BLaER1 treated with 17β-estradiol and CSF1 and Interleukin-3, amounts not matched to agents 10 nM and 100 nM (cell line): Measurements from ENCODE around the gene ENAH.

Source experiments
- H3K27ac ChIP-seq, 11 experiments: shearing (Covaris generic); formaldehyde crosslinking; 2 replicates each; pipeline ENCODE4 v1.8.1; 2022
- H3K27me3 ChIP-seq, 11 experiments: shearing (Covaris generic); formaldehyde crosslinking; 2 replicates each; pipeline ENCODE4 v1.8.1; 2022
- H3K36me3 ChIP-seq, 11 experiments: shearing (Covaris generic); formaldehyde crosslinking; 2 replicates each; pipeline ENCODE4 v1.8.1; 2022
- H3K4me1 ChIP-seq, 10 experiments: shearing (Covaris generic); formaldehyde crosslinking; 2 replicates each; pipeline ENCODE4 v1.8.1; 2022
- H3K4me2 ChIP-seq, 11 experiments: shearing (Covaris generic); formaldehyde crosslinking; 2 replicates each; pipeline ENCODE4 v1.8.1; 2022
- H3K4me3 ChIP-seq, 10 experiments: shearing (Covaris generic); formaldehyde crosslinking; 2 replicates each; pipeline ENCODE4 v1.8.1; 2022
- H3K9ac ChIP-seq, 11 experiments: shearing (Covaris generic); formaldehyde crosslinking; 2 replicates each; pipeline ENCODE4 v1.8.1; 2022
- H3K9me3 ChIP-seq, 11 experiments: shearing (Covaris generic); formaldehyde crosslinking; replicated peaks in 1 of 11; 2 replicates each; pipeline ENCODE4 v1.8.1; 2022
- H4K20me1 ChIP-seq, 11 experiments: shearing (Covaris generic); formaldehyde crosslinking; 2 replicates each; pipeline ENCODE4 v1.8.1; 2022
- Cebpa-rat ChIP-seq, 11 experiments: shearing (Covaris generic); IDR thresholded peaks; 2 replicates each; pipeline ENCODE4 v1.8.1; 2022

ENAH gene

GRCh38 chr1:225556694-225557093, 96.2 kb downstream of the ENAH start:
- H3K4me3 ChIP-seq, result no peak overlapping the region
- no peak overlapping the region for H3K9ac ChIP-seq
- no peak overlapping the region for H3K27ac ChIP-seq
- no peaks in the 10 kb centered on the region for H4K20me1 ChIP-seq
- no peak overlapping the region for H3K4me2 ChIP-seq
- H3K27me3 ChIP-seq, result no peaks in the 10 kb centered on the region
- peaks cover 0 to 10% (median 0%) of the 10 kb centered on the region in 10 experiments; a peak in 5 of 20 replicates for H3K4me1 ChIP-seq
- H3K36me3 ChIP-seq, result peaks cover 0 to 47% (median 30%) of the 10 kb centered on the region in 11 experiments; a peak in 17 of 22 replicates
- no peak for TF ChIP-seq Cebpa-rat (IDR thresholded peaks at IDR 0.05)
- H3K9me3 ChIP-seq, result peaks cover 4 to 26% (median 14%) of the 10 kb centered on the region in 11 experiments; a peak in 16 of 22 replicates

GRCh38 chr1:225555821-225556220, 97.1 kb downstream of the ENAH start:
- Histone ChIP-seq H4K20me1 (no peaks in the 10 kb centered on the region), H3K4me3 (no peak overlapping the region), H3K4me1 (peaks cover 0 to 10% (median 0%) of the 10 kb centered on the region in 10 experiments; a peak in 5 of 20 replicates), H3K36me3 (peaks cover 0 to 39% (median 24%) of the 10 kb centered on the region in 11 experiments; a peak in 16 of 22 replicates), H3K9ac (no peak overlapping the region), H3K4me2 (no peak overlapping the region), H3K27ac (no peak overlapping the region), H3K9me3 (peaks cover 4 to 26% (median 14%) of the 10 kb centered on the region in 11 experiments; a peak in 16 of 22 replicates), H3K27me3 (no peaks in the 10 kb centered on the region)
- no peak for TF ChIP-seq Cebpa-rat (IDR thresholded peaks at IDR 0.05)

GRCh38 chr1:225554216-225554812, 98.6 kb downstream of the ENAH start:
- H4K20me1 ChIP-seq, result no peaks in the 10 kb centered on the region
- H3K27me3 ChIP-seq, result no peaks in the 10 kb centered on the region
- no peak overlapping the region for H3K27ac ChIP-seq
- peaks cover 4 to 19% (median 14%) of the 10 kb centered on the region in 11 experiments; a peak in 16 of 22 replicates for H3K9me3 ChIP-seq
- peaks cover 0 to 3% (median 0%) of the 10 kb centered on the region in 10 experiments; a peak in 5 of 20 replicates for H3K4me1 ChIP-seq
- H3K4me2 ChIP-seq, result no peak overlapping the region
- no peak overlapping the region for H3K4me3 ChIP-seq
- H3K9ac ChIP-seq, result no peak overlapping the region
- H3K36me3 ChIP-seq, result peaks cover 0 to 24% (median 10%) of the 10 kb centered on the region in 11 experiments; a peak in 11 of 22 replicates
- TF ChIP-seq Cebpa-rat (IDR thresholded peaks at IDR 0.05), result no peak

GRCh38 chr1:225549821-225550220, 103.1 kb downstream of the ENAH start:
- no peaks in the 10 kb centered on the region for H3K27me3 ChIP-seq
- H3K4me2 ChIP-seq, result no peak overlapping the region
- H3K9ac ChIP-seq, result no peak overlapping the region
- no peaks in the 10 kb centered on the region for H3K4me1 ChIP-seq
- H3K4me3 ChIP-seq, result no peak overlapping the region
- H4K20me1 ChIP-seq, result no peaks in the 10 kb centered on the region
- TF ChIP-seq Cebpa-rat (IDR thresholded peaks at IDR 0.05), result no peak
- no peak overlapping the region for H3K27ac ChIP-seq
- H3K36me3 ChIP-seq, result peaks cover 0 to 13% (median 0%) of the 10 kb centered on the region in 11 experiments; a peak in 2 of 22 replicates
- no peaks in the 10 kb centered on the region for H3K9me3 ChIP-seq

- H4K20me1 ChIP-seq, result no peaks in the 10 kb centered on the region
- no peaks in the 10 kb centered on the region for H3K4me1 ChIP-seq
- H3K4me3 ChIP-seq, result no peak overlapping the region
- H3K4me2 ChIP-seq, result no peak overlapping the region
- no peak for TF ChIP-seq Cebpa-rat (IDR thresholded peaks at IDR 0.05)
- H3K36me3 ChIP-seq, result peaks cover 0 to 13% (median 0%) of the 10 kb centered on the region in 11 experiments; a peak in 2 of 22 replicates
- no peaks in the 10 kb centered on the region for H3K27me3 ChIP-seq
- H3K27ac ChIP-seq, result no peak overlapping the region
- no peak overlapping the region for H3K9ac ChIP-seq
- no peaks in the 10 kb centered on the region for H3K9me3 ChIP-seq
Measured at GRCh38 chr1:225548140-225548857, 104.6 kb downstream of the ENAH start.

GRCh38 chr1:225545649-225546048, 107.3 kb downstream of the ENAH start:
- H3K4me3 ChIP-seq, result no peak overlapping the region
- no peaks in the 10 kb centered on the region for H3K27me3 ChIP-seq
- no peak overlapping the region for H3K27ac ChIP-seq
- H3K36me3 ChIP-seq, result peaks cover 0 to 13% (median 0%) of the 10 kb centered on the region in 11 experiments; a peak in 2 of 22 replicates
- TF ChIP-seq Cebpa-rat (IDR thresholded peaks at IDR 0.05), result no peak
- no peaks in the 10 kb centered on the region for H4K20me1 ChIP-seq
- H3K4me2 ChIP-seq, result no peak overlapping the region
- no peaks in the 10 kb centered on the region for H3K4me1 ChIP-seq
- H3K9ac ChIP-seq, result no peak overlapping the region
- H3K9me3 ChIP-seq, result no peaks in the 10 kb centered on the region

GRCh38 chr1:225544924-225545323, 108.0 kb downstream of the ENAH start:
- TF ChIP-seq Cebpa-rat (IDR thresholded peaks at IDR 0.05), result no peak
- H4K20me1 ChIP-seq, result no peaks in the 10 kb centered on the region
- no peaks in the 10 kb centered on the region for H3K9me3 ChIP-seq
- H3K9ac ChIP-seq, result no peak overlapping the region
- H3K4me2 ChIP-seq, result no peak overlapping the region
- H3K4me3 ChIP-seq, result no peak overlapping the region
- no peak overlapping the region for H3K27ac ChIP-seq
- H3K4me1 ChIP-seq, result peaks cover 0 to 5% (median 0%) of the 10 kb centered on the region in 10 experiments; a peak in 5 of 20 replicates
- H3K36me3 ChIP-seq, result peaks cover 0 to 13% (median 0%) of the 10 kb centered on the region in 11 experiments; a peak in 2 of 22 replicates
- no peaks in the 10 kb centered on the region for H3K27me3 ChIP-seq

GRCh38 chr1:225544263-225544662, 108.7 kb downstream of the ENAH start:
- no peaks in the 10 kb centered on the region for H3K27me3 ChIP-seq
- H4K20me1 ChIP-seq, result no peaks in the 10 kb centered on the region
- no peak overlapping the region for H3K9ac ChIP-seq
- H3K4me2 ChIP-seq, result no peak overlapping the region
- peaks cover 0 to 12% (median 2%) of the 10 kb centered on the region in 10 experiments; a peak in 9 of 20 replicates for H3K4me1 ChIP-seq
- H3K27ac ChIP-seq, result no peak overlapping the region
- peaks cover 0 to 9% (median 0%) of the 10 kb centered on the region in 11 experiments; a peak in 2 of 22 replicates for H3K36me3 ChIP-seq
- TF ChIP-seq Cebpa-rat (IDR thresholded peaks at IDR 0.05), result no peak
- H3K9me3 ChIP-seq, result no peaks in the 10 kb centered on the region
- H3K4me3 ChIP-seq, result no peak overlapping the region

GRCh38 chr1:225543350-225543749, 109.6 kb downstream of the ENAH start:
- peaks cover 0 to 18% (median 2%) of the 10 kb centered on the region in 10 experiments; a peak in 9 of 20 replicates for H3K4me1 ChIP-seq
- no peak overlapping the region for H3K9ac ChIP-seq
- TF ChIP-seq Cebpa-rat (IDR thresholded peaks at IDR 0.05), result no peak
- H3K4me3 ChIP-seq, result no peak overlapping the region
- no peaks in the 10 kb centered on the region; a peak in 1 of 22 replicates for H4K20me1 ChIP-seq
- no peak overlapping the region for H3K27ac ChIP-seq
- H3K4me2 ChIP-seq, result no peak overlapping the region
- H3K27me3 ChIP-seq, result no peaks in the 10 kb centered on the region
- H3K36me3 ChIP-seq, result peaks cover 0 to 7% (median 0%) of the 10 kb centered on the region in 11 experiments; a peak in 1 of 22 replicates
- no peaks in the 10 kb centered on the region for H3K9me3 ChIP-seq
